Esophagus squamous epithelium (tissue), 4 donors: Measurements from ENCODE around the gene CD2.

Experiments used
- POLR2A ChIP-seq, 4 donors: fragments of 450-650 bp; IDR thresholded peaks; one replicate each; pipeline ENCODE4 v1.6.1; 2017; ENCODE audit warnings: antibody characterized with exemption in 4 of 4, mild to moderate bottlenecking in 4 of 4, moderate library complexity in 3 of 4
- TF ChIP-seq, protein P1 (sequence below), 6 experiments: fragments of 450-650 bp in 4 of 6; fragments of 200-600 bp in 2 of 6; sonication (generic) in 2 of 6; IDR thresholded peaks; one replicate each; pipeline ENCODE4 v1.5.1; 2016 to 2019; ENCODE audit warnings: antibody characterized with exemption in 6 of 6, mild to moderate bottlenecking in 4 of 6, moderate library complexity in 4 of 6

DNA sequence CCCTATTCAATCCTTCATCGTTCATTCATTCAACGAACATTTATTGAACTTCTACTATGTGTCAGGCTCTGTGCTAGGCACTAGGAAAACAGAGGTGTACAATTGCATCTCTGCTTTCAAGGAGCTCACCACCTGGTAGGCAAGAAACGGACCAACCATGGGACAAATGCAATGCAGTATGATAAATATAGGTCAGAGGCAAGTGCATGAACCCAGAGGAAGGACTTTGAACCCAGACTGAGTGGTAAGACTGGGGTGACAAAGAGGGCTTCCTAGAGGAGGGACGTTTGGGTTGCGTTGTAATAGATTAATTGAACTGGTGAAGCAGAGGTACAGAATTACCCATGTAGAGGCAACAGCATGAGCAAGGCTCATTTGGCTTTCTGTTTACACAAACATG, 16.4 kb downstream of the CD2 start:
- TF ChIP-seq, protein P1, sequence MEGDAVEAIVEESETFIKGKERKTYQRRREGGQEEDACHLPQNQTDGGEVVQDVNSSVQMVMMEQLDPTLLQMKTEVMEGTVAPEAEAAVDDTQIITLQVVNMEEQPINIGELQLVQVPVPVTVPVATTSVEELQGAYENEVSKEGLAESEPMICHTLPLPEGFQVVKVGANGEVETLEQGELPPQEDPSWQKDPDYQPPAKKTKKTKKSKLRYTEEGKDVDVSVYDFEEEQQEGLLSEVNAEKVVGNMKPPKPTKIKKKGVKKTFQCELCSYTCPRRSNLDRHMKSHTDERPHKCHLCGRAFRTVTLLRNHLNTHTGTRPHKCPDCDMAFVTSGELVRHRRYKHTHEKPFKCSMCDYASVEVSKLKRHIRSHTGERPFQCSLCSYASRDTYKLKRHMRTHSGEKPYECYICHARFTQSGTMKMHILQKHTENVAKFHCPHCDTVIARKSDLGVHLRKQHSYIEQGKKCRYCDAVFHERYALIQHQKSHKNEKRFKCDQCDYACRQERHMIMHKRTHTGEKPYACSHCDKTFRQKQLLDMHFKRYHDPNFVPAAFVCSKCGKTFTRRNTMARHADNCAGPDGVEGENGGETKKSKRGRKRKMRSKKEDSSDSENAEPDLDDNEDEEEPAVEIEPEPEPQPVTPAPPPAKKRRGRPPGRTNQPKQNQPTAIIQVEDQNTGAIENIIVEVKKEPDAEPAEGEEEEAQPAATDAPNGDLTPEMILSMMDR (IDR thresholded peaks at IDR 0.05): no peak
- no peak for TF ChIP-seq POLR2A (IDR thresholded peaks at IDR 0.05)
